ENCODE measurements around the gene ZNF501. TPM values are rescaled to one million over a fixed set of nuclear protein-coding genes. Genes with fewer than 3 reads are reported as not detected.

Gene ZNF501
- total and polyA plus RNA-seq, 12 donors = 0.06 to 4.6 (median 1.8) TPM

DNA sequence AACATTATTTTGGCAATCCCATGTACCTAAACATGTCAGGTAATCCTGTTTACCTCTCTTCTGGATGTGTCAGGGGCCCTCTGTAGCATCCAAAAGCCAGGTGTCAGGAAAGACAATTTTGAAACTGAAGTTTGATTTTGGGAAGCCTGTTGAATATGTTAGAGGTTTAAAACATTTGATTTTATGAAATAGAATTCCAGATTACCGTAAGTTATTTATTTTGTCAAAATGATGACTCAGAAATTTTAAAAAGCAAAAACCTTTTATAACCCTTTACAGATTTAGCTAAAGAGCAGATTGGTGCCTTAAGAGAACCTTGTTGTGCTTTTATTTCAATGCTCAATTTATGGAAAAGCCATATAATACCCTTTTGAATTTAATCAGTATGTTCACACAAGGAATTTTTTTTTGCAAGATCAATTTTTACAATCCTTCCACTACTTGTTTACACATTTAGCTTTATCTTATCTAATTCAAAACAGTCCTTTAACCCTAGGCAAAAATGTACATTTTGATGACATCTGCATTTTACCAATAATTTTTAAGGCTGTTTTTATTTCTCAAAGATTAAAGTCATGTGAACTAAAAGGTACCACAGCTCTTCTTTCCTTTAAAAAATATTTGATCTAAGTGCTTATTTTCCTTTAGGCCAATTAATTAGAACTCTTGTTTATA, 42.1 kb downstream of the ZNF501 start:
- TF ChIP-seq POLR2A (IDR thresholded peaks at IDR 0.05) = no peak
- TF ChIP-seq, protein P1, sequence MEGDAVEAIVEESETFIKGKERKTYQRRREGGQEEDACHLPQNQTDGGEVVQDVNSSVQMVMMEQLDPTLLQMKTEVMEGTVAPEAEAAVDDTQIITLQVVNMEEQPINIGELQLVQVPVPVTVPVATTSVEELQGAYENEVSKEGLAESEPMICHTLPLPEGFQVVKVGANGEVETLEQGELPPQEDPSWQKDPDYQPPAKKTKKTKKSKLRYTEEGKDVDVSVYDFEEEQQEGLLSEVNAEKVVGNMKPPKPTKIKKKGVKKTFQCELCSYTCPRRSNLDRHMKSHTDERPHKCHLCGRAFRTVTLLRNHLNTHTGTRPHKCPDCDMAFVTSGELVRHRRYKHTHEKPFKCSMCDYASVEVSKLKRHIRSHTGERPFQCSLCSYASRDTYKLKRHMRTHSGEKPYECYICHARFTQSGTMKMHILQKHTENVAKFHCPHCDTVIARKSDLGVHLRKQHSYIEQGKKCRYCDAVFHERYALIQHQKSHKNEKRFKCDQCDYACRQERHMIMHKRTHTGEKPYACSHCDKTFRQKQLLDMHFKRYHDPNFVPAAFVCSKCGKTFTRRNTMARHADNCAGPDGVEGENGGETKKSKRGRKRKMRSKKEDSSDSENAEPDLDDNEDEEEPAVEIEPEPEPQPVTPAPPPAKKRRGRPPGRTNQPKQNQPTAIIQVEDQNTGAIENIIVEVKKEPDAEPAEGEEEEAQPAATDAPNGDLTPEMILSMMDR (IDR thresholded peaks at IDR 0.05) = no peak
- WGBS, 4 donors = 93 to 100% (median 97%) methylated on average over 1 of the region's 1 CpG
- Histone ChIP-seq H3K4me1 (replicated peaks in 1 of 2) (no peaks in the 10 kb centered on the region), H3K9me3 (replicated peaks in 1 of 3) (no peaks in the 10 kb centered on the region), H3K4me3 (no peak overlapping the region), H3K27ac (no peak overlapping the region), H3K27me3 (no peaks in the 10 kb centered on the region), H3K36me3 (replicated peaks in 1 of 2) (no peaks in the 10 kb centered on the region)
- DNase-seq = no peak
- intact Hi-C loops (cut with DNase I) = no loop called here

DNA sequence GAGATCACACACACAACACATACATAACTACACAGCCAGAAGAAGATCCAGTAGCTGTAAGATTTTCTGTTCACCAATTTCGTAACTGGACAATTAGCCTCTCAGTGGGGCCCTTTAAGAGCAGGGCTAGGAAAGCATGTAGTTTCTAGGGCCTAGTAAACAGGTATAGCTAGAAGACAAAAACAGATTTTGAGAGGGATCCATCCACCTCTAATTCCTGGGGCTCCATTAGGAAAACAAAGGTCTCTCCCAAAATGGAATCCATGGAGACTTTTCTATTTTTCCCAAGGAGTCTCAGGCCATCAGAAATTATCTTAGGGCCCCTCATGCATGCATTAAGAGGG, 42.6 kb downstream of the ZNF501 start:
- intact Hi-C loops (cut with DNase I) = no loop called here
- 89 to 100% (median 97%) methylated on average over 1 of the region's 1 CpG for WGBS, 4 donors
- H3K9me3 ChIP-seq (replicated peaks in 1 of 3) = no peaks in the 10 kb centered on the region
- no peaks in the 10 kb centered on the region for H3K27me3 ChIP-seq
- no peak for DNase-seq
- H3K27ac ChIP-seq = no peak overlapping the region
- no peaks in the 10 kb centered on the region for H3K4me1 ChIP-seq (replicated peaks in 1 of 2)
- H3K36me3 ChIP-seq (replicated peaks in 1 of 2) = no peaks in the 10 kb centered on the region
- TF ChIP-seq, protein P1 (IDR thresholded peaks at IDR 0.05) = no peak
- no peak for TF ChIP-seq POLR2A (IDR thresholded peaks at IDR 0.05)
- no peak overlapping the region for H3K4me3 ChIP-seq

DNA sequence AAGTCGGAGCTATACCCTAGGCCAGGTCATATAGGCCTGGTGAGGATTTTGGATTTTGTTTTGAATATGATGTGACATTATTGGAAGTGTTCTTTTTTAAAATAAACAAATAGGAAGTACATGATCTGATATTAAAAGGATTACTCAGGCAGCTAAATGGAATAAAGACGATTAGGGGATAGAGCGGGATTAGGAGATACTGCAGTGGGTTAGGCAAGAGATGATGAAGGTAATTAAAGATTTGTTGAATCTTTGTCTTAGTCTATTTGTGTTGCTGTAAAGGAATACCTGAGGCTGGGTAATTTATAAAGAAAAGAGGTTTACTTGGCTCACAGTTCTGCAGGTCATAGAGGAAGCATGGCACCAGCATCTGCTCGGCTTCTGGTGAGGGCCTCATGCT, 53.5 kb downstream of the ZNF501 start:
- intact Hi-C loops (cut with DNase I) = no loop called here
- TF ChIP-seq, protein P1 (IDR thresholded peaks at IDR 0.05) = no peak
- TF ChIP-seq POLR2A (IDR thresholded peaks at IDR 0.05) = no peak
- Histone ChIP-seq H3K9me3 (replicated peaks in 1 of 3) (no peaks in the 10 kb centered on the region), H3K27ac (no peak overlapping the region), H3K27me3 (no peaks in the 10 kb centered on the region), H3K36me3 (replicated peaks in 1 of 2) (no peaks in the 10 kb centered on the region), H3K4me1 (replicated peaks in 1 of 2) (no peaks in the 10 kb centered on the region), H3K4me3 (no peak overlapping the region)
- WGBS, 4 donors = 96 to 97% (median 96%) methylated on average over 4 of the region's 4 CpGs
- DNase-seq = no peak

Other genes starting within 250 kb of the ZNF501 start
- gene ZKSCAN7, start 174.4 kb upstream of the ZNF501 start, total RNA-seq = 10 to 100 TPM in 2 of 9 donors, 1 to 10 TPM in 7; 3.7 to 11.2 (median 5.6) TPM
- 1 to 10 TPM; 1.9 to 7.5 (median 3.6) TPM for gene ZKSCAN7, start 174.4 kb upstream of the ZNF501 start, polyA plus RNA-seq
- gene ZNF660, start 144.7 kb upstream of the ZNF501 start, total RNA-seq = 10 to 100 TPM in 1 of 9 donors, 1 to 10 TPM in 7, under 1 TPM in 1; 0.83 to 14.4 (median 3.1) TPM
- 1 to 10 TPM; 1.3 to 1.9 (median 1.4) TPM for gene ZNF660, start 144.7 kb upstream of the ZNF501 start, polyA plus RNA-seq
- 10 to 100 TPM in 8 of 9 donors, 1 to 10 TPM in 1; 7.2 to 23.9 (median 14.2) TPM for gene ZNF197, start 104.6 kb upstream of the ZNF501 start, total RNA-seq
- 10 to 100 TPM in 2 of 3 donors, 1 to 10 TPM in 1; 9.4 to 17.5 (median 13.0) TPM for gene ZNF197, start 104.6 kb upstream of the ZNF501 start, polyA plus RNA-seq
- gene ZNF35, start 80.9 kb upstream of the ZNF501 start, total RNA-seq = 10 to 100 TPM in 3 of 9 donors, 1 to 10 TPM in 6; 2.8 to 13.7 (median 6.9) TPM
- gene ZNF35, start 80.9 kb upstream of the ZNF501 start, polyA plus RNA-seq = 1 to 10 TPM; 3.5 to 7.4 (median 4.5) TPM
- 10 to 100 TPM in 1 of 9 donors, 1 to 10 TPM in 8; 2.7 to 10.2 (median 5.6) TPM for gene ZNF502, start 17.0 kb upstream of the ZNF501 start, total RNA-seq
- 1 to 10 TPM; 4.1 to 9.0 (median 5.6) TPM for gene ZNF502, start 17.0 kb upstream of the ZNF501 start, polyA plus RNA-seq
- gene KIAA1143, start 32.0 kb downstream of the ZNF501 start, total RNA-seq = 10 to 100 TPM; 15.7 to 43.6 (median 26.3) TPM
- 10 to 100 TPM in 1 of 3 donors, 1 to 10 TPM in 2; 6.7 to 55.1 (median 6.7) TPM for gene KIAA1143, start 32.0 kb downstream of the ZNF501 start, polyA plus RNA-seq
- gene KIF15, start 32.2 kb downstream of the ZNF501 start, total RNA-seq = 10 to 100 TPM in 1 of 9 donors, 1 to 10 TPM in 2, under 1 TPM in 6; 0.42 to 10.2 (median 0.69) TPM
- gene KIF15, start 32.2 kb downstream of the ZNF501 start, polyA plus RNA-seq = 1 to 10 TPM in 1 of 3 donors, under 1 TPM in 2; 0.20 to 1.6 (median 0.24) TPM
- gene TMEM42, start 132.3 kb downstream of the ZNF501 start, total RNA-seq = 10 to 100 TPM in 8 of 9 donors, 1 to 10 TPM in 1; 7.5 to 41.7 (median 27.9) TPM
- gene TMEM42, start 132.3 kb downstream of the ZNF501 start, polyA plus RNA-seq = 10 to 100 TPM; 13.0 to 38.6 (median 33.8) TPM
- gene TGM4, start 145.0 kb downstream of the ZNF501 start, total RNA-seq = 1 to 10 TPM in 1 of 9 donors, under 1 TPM in 3, not detected in 5; 0.18 to 2.2 (median 0.23) TPM
- gene TGM4, start 145.0 kb downstream of the ZNF501 start, polyA plus RNA-seq = under 1 TPM; 0.10 to 0.24 (median 0.22) TPM
- 100 to 1,000 TPM in 4 of 9 donors, 10 to 100 TPM in 5; 66.1 to 143 (median 97.0) TPM for gene ZDHHC3, start 246.5 kb downstream of the ZNF501 start, total RNA-seq
- 100 to 1,000 TPM in 1 of 3 donors, 10 to 100 TPM in 2; 30.1 to 148 (median 34.7) TPM for gene ZDHHC3, start 246.5 kb downstream of the ZNF501 start, polyA plus RNA-seq
- 100 to 1,000 TPM in 4 of 9 donors, 10 to 100 TPM in 5; 72.9 to 214 (median 93.0) TPM for gene EXOSC7, start 246.6 kb downstream of the ZNF501 start, total RNA-seq
- 10 to 100 TPM; 68.9 to 80.2 (median 73.4) TPM for gene EXOSC7, start 246.6 kb downstream of the ZNF501 start, polyA plus RNA-seq